Duodenal mucosa (tissue), 2 donors: ENCODE data around the gene ZFYVE21.

Experiments
- H3K27ac ChIP-seq: one replicate; pipeline ENCODE4 v1.7.0; 2013; ENCODE audit warnings: low read depth, low read length
- H3K27me3 ChIP-seq, 2 donors: one replicate each; pipeline ENCODE4 v1.7.0; 2013; ENCODE audit warnings: low read length in 2 of 2, control low read depth in 1 of 2; ENCODE audit not compliant: insufficient read depth in 2 of 2, control insufficient read depth in 1 of 2
- H3K36me3 ChIP-seq, 2 donors: one replicate each; pipeline ENCODE4 v1.7.0; 2013; ENCODE audit warnings: low read length in 2 of 2, control low read depth in 1 of 2; ENCODE audit not compliant: insufficient read depth in 2 of 2, control insufficient read depth in 1 of 2
- H3K4me1 ChIP-seq, 2 donors: one replicate each; pipeline ENCODE4 v1.7.0; 2013; ENCODE audit warnings: low read length in 2 of 2, control low read depth in 1 of 2; ENCODE audit not compliant: insufficient read depth in 2 of 2, control insufficient read depth in 1 of 2
- H3K4me3 ChIP-seq, 2 donors: one replicate each; pipeline ENCODE4 v1.7.0; 2013; ENCODE audit warnings: low read length in 2 of 2, low read depth in 1 of 2
- H3K9ac ChIP-seq, 2 donors: one replicate each; pipeline ENCODE4 v1.7.0; 2013; ENCODE audit warnings: low read length in 2 of 2, low read depth in 1 of 2
- H3K9me3 ChIP-seq, 2 donors: one replicate each; pipeline ENCODE4 v1.7.0; 2013; ENCODE audit warnings: low read length in 2 of 2, control low read depth in 1 of 2; ENCODE audit not compliant: control insufficient read depth in 1 of 2

The ZFYVE21 gene

DNA sequence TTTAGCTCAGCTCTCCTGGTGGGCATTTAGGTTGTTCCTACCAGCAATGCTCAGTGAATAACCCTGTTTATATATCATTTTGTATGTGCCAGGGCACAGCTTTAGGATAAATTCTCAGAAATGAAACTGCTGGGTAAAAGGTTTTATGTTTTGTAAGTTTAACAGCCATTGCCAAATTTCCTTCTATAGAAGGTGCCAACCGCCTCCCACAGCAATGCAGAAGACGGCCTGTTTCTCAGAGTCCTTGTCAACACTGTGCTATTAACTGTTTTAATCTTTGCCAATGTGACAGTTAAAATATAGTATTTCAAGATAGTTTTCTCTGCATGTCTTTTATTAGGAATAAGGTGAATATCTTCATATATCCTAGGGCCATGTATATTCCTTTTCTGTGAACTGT lies 66.8 kb downstream of the ZFYVE21 start:
- H3K9me3 ChIP-seq = no peaks in the 10 kb centered on the region
- H3K27me3 ChIP-seq = no peaks in the 10 kb centered on the region
- H3K9ac ChIP-seq = no peak overlapping the region
- no peak overlapping the region for H3K4me3 ChIP-seq
- H3K36me3 ChIP-seq = peaks cover 0 to 10% of the 10 kb centered on the region in 2 donors
- no peaks in the 10 kb centered on the region for H3K4me1 ChIP-seq
- no peak overlapping the region for H3K27ac ChIP-seq
